HG02759 (cell line): ENCODE measurements around the gene QSOX1.

ENCODE experiments used
- ATAC-seq: cut with Tn5 transposase; IDR thresholded peaks from one replicate; pipeline ENCODE4 v1.9.1; 2021; ENCODE audit warnings: mild to moderate bottlenecking, moderate library complexity; ENCODE audit not compliant: unreplicated experiment

Gene QSOX1

GRCh38 chr1:180248731-180249681 lies 94.3 kb downstream of the QSOX1 start:
- ATAC-seq, result no peak

DNA sequence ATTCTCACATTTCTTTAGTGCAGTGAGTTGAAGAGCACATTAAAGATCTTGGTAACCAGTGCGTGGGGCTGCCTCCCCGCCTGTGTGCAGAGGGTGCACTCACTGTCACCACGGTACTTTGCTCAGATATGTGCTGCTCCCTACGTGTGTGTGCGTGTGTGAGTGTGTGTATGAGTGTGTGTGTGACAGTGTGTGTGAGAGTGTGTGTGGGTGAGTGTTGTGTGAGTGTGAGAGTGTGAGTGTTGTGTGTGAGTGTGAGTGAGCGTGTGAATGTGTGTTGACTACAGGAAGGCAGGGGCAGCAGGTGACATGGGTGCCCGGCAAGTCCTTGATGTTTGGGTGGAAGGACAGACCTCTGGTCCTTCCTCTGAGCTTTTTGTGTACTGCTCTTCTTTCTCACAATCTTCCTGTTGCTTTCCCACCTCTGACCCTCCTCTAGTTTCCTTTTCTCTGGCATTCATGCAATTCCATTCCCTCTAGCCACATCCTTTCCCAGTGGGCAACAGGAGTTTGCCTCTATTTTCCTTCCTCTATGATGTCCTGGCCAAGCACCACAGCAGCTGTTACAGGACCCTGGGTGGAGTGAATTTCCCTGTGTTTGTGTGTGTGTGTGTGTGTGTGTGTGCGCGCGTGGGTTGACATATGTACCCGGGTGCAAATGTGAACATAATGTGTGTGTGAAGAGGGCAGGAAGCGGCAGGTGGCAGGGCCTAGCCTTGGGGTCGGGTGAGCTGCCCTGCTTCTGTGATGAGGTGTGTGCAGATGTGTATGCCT lies 95.2 kb downstream of the QSOX1 start:
- ATAC-seq, result no peak

GRCh38 chr1:180250499-180250770 lies 95.8 kb downstream of the QSOX1 start:
- no peak for ATAC-seq

- no peak for ATAC-seq
Observed at GRCh38 chr1:180250883-180251509, 96.3 kb downstream of the QSOX1 start.

DNA sequence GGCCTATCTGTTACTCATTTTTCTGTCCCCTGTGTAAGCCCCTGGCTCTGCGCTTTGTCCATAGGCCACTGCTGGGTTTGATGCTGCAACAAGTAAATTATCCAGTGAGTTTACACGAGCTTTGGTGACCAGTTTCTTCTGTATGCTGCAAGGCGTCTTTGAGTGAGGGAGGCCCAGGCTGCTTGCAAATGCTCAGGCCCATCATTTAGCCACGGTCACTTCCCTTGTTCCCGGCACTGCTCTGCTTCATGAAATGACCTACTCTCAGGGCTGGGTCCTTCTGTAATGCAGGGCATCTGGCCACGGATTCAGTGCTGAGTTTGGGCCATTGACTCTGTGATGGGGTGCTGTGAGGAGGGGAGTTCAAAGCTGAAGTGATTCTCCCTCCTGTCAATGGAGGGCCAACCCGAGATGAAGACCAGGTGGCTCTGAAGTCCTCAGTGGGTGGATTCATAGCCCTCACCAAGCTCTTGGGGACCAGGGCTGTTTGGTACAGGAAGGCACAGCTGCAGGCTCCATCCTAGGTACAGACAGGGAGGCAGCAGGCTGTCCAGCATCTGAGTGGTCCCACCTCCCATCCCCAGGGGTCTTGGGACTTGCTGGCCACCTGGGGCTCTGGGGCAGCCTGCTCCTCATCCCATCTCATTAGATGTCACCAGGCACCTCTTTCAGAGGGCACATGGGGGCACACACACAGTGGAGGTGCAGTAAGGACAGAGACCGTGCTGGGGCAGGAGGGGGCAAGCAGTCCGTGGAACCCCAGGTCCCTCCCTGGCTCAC lies 97.0 kb downstream of the QSOX1 start:
- ATAC-seq, result no peak

DNA sequence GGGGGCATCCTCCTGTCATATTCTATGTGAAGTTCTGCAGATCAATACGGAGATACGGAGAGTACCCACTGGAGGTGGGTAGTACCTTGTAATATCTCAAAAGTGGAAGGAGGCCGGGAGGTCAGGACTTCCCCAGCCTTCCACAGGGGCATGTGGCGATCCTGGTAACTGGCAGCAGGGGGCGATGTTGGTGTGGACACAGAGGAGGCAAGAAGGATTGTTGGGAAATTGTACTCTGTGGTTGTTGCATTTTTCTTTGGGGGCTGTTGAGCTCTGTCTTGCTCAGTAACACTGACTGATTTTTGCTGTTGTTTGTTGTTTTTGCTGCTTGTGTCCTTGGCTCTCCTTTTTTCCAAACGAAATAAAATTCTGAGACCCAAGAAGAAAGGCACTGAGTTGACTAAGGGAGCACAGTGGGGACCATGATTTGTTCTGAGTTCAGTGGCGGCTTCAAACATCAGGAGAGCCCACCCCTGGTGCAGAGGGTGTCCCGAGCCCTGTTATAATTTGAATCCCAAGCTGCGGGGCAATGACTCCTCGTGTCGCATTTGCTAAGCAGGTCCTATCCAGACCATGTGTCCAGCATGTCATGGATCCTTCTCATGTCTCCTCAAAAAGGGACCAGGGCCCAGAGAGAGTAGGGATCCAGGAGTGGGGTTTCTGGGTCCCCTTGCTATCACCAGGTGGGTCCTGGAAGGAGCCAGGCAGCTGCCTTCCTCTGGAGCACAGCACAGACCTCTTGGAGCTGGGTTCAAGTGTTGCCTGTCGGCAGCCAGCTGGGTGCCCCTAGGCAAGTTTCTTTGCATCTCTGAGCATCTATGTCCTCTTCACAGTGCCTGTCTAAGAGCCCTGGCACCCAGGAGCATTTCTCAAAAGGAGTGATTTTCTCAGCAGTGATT lies 98.2 kb downstream of the QSOX1 start:
- peak; percentile 66 for ATAC-seq
